ENCODE results near the gene AHNAK2.

DNA sequence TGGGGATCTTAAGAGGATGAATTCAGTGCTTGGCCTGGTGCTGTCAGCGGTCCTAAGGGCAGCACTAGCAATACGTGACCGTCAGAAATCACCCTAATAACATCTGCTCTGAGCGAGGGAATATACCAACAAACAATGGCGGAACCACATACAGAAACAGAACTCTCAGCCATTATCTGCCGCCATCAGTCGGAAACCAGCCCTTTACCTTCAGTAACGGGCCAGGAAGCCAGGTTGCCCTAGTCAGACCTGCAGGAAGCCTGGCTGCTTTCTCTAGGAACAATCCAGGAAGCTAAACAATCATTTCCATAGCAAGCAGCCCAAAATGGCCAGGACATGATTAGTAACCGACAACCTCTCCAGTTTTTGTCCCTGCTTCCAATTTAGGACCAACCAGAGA is 37.1 kb upstream of the AHNAK2 start:
- TF ChIP-seq CTCF (IDR thresholded peaks at IDR 0.05; ENCODE audit: low read length) (no peak), EZH2 (IDR thresholded peaks at IDR 0.05; ENCODE audit: borderline replicate concordance, low read length) (no peak)
